Stimulated activated CD4-positive, alpha-beta T cell treated with anti-CD3 and anti-CD28 coated beads, Interleukin-2, amount 100 ng/mL, for 4 hours (primary cell): ENCODE results near the gene PTPRE.
"Not testable (repeated sequence)": the region's sequence is repeated elsewhere in the genome, so short reads cannot be mapped to it uniquely, and the experiment has no call there.

Experiments used
- DNase-seq: peaks from one replicate; pipeline ENCODE4 v3.0.0-alpha.2; 2020; ENCODE audit warnings: low read depth

Gene PTPRE

GRCh38 chr10:128072941-128073645, 166.2 kb downstream of the PTPRE start:
- DNase-seq, result no peak

GRCh38 chr10:128073890-128074289, 167.0 kb downstream of the PTPRE start:
- DNase-seq, result no peak

GRCh38 chr10:128074589-128074988, 167.7 kb downstream of the PTPRE start:
- DNase-seq, result no peak

- DNase-seq, result no peak
Observed at GRCh38 chr10:128077155-128077875, 170.4 kb downstream of the PTPRE start.

DNA sequence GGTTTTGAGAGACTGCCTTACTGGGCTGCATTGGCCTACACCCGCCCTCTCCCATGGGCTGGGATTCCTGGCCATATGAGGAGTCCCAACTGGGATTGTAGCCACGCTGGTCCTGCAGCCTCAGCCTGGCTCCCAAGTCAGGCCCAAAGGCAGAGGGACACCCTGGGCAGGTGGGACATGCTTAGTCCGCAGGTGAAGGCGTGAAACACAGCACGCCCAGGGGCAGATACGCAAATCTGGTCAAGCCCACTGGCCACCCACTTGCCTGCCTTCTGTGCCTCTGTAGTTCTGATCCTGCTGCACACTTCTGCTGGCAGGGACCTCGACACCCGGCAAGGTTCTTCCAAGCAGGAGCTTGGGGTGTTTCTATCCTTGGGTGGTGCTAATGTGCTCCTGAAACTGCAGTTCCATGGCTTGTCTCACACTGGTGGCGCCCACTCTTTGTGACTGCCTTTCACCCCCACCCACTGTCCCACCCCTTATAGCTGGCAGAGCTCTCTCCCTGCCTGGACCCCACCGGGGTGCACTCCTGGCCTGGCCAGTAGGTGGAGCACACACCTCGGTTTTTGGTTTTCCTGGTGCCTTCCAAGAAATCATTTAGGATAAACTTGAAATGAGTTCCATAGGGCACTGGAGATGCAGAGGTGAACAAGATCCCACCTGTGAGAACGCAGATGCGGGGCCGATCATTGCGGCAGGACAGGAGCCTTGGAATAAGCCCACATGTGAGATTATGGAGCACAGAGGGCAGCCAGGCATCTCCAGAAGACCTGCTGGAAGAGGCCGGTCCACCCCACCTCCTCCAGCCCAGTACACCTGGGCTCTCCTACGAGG, 171.4 kb downstream of the PTPRE start:
- DNase-seq, result peak; percentile 19

GRCh38 chr10:128080231-128080630, 173.3 kb downstream of the PTPRE start:
- no peak for DNase-seq

DNA sequence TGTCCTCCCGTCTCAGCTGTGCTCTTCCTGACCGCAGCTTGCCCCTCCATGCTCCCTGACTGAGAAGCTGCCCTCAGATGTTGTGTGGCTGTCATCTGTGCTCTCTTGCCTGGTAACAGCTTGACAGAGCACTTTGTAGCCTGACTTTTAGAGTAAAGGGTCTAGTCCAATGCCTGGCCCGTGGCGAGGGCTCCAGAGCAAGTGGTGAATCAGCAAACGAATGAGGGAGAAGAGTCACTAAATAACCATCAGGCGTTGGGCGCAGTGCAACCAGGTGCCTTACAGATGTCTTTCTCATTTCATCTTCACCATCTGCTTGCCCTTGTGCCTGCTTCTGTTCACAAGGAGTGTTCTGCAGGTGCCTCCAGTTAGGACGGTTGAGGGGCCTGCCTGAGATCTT, 173.7 kb downstream of the PTPRE start:
- no peak for DNase-seq

DNA sequence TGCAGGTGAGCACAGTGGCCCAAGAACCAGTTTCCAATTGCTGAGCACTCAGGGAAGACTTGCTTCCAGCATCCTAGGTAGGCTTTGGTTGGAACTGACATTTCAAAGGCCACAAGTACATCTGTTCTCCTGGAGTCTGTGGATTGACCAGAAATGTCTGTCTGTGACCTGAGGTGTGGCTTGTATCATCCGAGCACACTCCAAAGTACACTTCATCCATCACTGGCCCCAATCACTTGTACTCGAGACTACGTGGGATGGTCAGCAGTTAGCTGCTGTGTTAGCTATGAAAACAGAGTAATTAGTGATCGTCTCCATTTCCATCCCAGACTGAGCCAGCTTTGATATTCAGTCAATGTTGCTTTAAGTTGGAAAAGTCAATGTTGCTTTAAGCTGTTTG, 174.3 kb downstream of the PTPRE start:
- DNase-seq, result no peak

DNA sequence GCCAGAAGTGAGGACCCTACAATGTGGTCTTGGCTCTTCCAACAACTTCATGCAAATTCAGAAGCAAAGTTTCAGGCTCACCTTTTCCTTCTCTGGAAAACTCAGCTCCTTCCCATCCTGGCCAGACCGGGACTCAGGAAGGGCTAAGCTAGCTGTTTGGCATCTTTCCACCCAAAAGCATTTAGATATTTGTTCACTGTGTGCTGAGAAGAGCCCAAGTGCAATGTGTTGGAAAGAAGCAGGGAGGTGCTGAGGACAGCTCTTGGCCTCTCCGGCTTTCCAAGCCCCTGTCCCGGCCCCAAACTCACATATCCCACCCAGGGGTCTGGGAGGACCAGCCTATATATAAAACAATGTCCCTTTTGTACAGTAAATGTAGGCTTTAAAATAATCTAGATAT, 174.8 kb downstream of the PTPRE start:
- DNase-seq, result no peak

DNA sequence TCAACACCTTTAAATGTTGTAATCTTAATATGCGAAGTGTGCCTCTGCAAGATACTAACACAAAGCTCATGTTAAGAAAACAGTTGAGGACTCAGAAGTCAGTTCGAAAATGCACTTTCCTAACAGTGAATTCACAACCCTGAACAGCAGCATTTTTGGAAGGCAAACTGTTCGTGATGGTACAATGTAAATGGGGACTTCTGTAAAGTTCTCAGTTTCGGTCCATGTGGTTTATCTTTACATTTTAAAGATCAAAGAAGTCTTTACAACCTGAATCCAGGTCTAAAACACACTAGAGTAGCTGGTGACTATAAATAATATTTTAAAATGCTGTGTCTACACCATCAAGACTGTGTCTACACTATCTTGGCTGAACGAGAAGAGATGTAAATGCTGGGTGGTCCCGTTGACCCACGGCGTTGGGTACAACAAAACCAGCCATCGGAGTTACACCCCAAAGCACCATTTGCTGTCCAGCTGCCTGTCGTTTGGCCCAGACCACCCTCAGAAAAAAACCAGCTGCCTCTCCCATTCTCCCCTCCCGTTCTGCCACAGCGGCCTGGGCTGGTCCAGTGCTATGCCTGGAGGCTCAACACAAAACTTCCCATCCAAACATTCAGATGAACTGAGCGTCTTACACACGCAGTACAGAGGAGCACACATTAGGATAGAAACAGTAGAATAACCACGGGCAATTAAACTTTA, 176.4 kb downstream of the PTPRE start:
- no peak for DNase-seq

GRCh38 chr10:128084364-128084763, 177.5 kb downstream of the PTPRE start:
- no peak for DNase-seq

- DNase-seq, result no peak
Observed at GRCh38 chr10:128084991-128085390, 178.1 kb downstream of the PTPRE start.

- no peak for DNase-seq
Observed at GRCh38 chr10:128086003-128086863, 179.3 kb downstream of the PTPRE start.

DNA sequence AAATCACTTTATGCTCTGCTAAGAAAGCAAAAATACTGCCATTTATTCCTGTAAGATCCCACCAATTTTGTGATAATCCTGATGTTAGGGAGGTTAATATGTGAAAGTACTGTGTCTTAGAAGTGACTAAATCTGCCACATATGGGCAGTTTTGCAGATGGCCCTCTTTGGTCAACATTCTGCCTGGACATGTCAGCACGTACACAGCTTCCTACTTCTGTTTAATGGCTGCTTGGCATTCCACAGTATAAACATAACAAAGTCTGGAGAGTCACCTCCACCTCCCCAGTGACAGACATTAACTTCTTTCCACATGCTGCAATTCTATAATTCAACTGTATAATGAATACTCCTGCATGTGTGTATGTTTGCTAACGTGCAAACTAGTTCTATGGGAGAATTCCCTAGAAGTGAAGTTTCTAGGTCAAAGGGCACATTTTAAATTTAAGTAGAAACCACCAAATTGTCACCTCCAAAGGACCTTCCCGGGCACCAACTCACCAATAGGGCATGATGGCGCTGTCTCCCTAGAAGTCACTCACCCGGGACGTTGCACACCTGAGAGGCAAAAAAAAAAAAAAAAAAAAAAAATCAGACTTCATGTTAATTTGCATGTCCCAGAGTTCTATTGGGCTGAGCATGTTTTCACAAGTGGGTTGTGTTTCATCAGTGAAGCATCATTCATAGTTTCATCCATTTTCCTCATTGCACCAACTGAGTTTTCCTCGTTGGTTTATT, 180.4 kb downstream of the PTPRE start:
- no peak for DNase-seq

GRCh38 chr10:128087884-128088709, 181.2 kb downstream of the PTPRE start:
- DNase-seq, result no peak

DNA sequence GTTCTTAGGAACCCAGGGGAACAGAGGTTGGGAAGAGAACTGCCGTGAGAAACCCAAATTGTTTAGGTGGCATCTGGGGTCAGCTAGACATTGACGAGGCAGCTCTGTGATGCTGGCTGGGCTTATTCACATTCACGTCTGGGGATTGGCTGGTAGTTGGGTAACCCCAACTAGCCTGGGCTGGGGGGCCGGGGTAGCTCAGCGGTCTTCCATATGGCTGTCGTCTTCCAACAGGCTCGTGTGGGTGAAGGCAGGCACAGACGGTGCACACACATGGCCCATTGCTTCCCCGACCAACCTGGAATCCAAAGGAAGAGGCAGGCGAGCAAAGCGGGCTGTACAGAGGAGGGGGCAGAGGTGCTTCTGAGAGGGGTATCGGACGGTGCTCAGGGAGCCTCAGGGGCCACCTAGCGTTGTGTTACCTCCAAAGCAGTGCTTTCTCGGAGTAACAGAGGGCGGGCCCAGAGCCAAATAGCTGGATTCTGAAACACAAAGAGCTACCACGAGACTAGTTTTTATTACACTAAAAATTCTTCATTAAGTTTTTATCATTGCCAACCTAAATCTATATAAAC, 184.8 kb downstream of the PTPRE start:
- DNase-seq, result no peak

GRCh38 chr10:128092454-128092853, 185.6 kb downstream of the PTPRE start:
- DNase-seq, result no peak

DNA sequence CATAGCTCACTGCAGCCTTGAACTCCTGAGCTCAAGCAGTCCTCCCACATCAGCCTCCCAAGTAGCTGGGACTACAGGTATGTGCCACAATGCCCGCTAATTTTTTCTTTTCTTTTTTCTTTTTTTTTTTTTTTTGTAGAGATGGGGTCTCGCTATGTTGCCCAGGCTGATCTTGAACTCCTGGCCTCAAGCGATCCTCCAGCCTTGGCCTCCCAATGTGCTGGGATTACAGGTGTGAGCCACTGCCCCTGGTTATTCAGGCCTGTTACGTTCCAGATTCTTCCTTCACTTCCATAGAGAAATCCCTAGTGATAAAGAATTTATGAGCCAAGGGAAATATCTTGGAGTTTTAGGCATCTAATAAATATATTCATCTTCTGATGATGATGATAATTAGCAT, 187.7 kb downstream of the PTPRE start:
- DNase-seq, result not testable (repeated sequence)

- DNase-seq, result no peak
Observed at GRCh38 chr10:128095027-128095752, 188.3 kb downstream of the PTPRE start.
